IgD-negative memory B cell (primary cell): ENCODE data around the gene PARD3. TPM values are rescaled to one million over a fixed set of nuclear protein-coding genes. Genes with fewer than 3 reads are reported as not detected.
A peak's percentile ranks its signal among the peaks of the same experiment; 100 is the strongest.

ENCODE experiments used
- H3K27ac Mint-ChIP-seq, 3 donors: one replicate each; pipeline ENCODE4 v1.8.0; 2020 to 2022; ENCODE audit warnings: mild to moderate bottlenecking in 3 of 3, mixed read lengths in 3 of 3, moderate library complexity in 1 of 3
- H3K27me3 Mint-ChIP-seq: one replicate; pipeline ENCODE4 v1.8.0; 2021; ENCODE audit warnings: mixed read lengths
- H3K36me3 Mint-ChIP-seq: one replicate; pipeline ENCODE4 v1.8.0; 2020; ENCODE audit warnings: mild to moderate bottlenecking, mixed read lengths
- H3K4me1 Mint-ChIP-seq, 3 donors: one replicate each; pipeline ENCODE4 v1.8.0; 2020 to 2022; ENCODE audit warnings: mixed read lengths in 3 of 3, mild to moderate bottlenecking in 1 of 3
- H3K4me3 Mint-ChIP-seq, 4 donors: one replicate each; pipeline ENCODE4 v1.8.0; 2020 to 2022; ENCODE audit warnings: mild to moderate bottlenecking in 4 of 4, mixed read lengths in 4 of 4, moderate library complexity in 3 of 4
- H3K9me3 Mint-ChIP-seq, 3 donors: one replicate each; pipeline ENCODE4 v1.8.0; 2020 to 2021; ENCODE audit warnings: mixed read lengths in 3 of 3, mild to moderate bottlenecking in 1 of 3
- polyA plus RNA-seq: library from polyadenylated mRNA; unstranded; fragments of 300-500 nt; fragmentation: Illumina TruSeq; gene quantifications from one replicate; pipeline ENCODE4 v1.2.3, GENCODE V29; 2021

The PARD3 gene
- polyA plus RNA-seq, 1 donor from 2014 or later = not detected

DNA sequence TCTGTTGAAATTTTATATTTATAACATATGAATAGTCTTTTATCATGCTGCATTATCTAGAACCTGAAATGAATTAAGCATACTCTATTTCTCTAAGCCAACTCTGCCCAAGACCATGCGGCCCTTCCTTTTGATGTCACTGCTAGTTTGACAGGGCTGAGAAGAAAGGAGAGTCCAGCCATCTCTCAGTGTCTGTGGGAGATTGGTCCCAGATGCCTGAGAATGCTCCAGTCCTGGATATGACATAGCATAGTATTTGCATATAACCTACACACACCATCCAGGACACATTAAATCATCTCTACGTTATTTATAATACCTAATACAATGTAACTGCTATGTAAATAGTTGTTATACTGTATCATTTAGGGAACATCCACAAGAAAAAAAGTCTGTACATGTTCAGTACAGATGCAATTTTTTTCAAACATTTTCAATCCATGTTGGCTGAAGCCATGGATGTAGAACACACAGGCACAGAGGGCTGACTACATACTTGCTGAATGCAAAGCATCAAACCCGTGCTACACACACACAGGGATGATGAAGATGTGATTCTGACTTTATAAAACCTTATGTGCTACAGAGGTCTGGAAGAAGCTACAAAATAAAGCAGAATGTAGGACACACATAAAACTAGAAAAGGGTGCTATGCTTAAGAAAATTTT is 315.4 kb downstream of the PARD3 start:
- no peak overlapping the region for H3K27ac Mint-ChIP-seq
- peaks cover 1% of the 10 kb centered on the region for H3K36me3 Mint-ChIP-seq
- H3K4me1 Mint-ChIP-seq = no peaks in the 10 kb centered on the region
- no peak overlapping the region for H3K4me3 Mint-ChIP-seq
- peaks cover 0 to 4% (median 2%) of the 10 kb centered on the region in 3 donors for H3K9me3 Mint-ChIP-seq
- no peaks in the 10 kb centered on the region for H3K27me3 Mint-ChIP-seq

DNA sequence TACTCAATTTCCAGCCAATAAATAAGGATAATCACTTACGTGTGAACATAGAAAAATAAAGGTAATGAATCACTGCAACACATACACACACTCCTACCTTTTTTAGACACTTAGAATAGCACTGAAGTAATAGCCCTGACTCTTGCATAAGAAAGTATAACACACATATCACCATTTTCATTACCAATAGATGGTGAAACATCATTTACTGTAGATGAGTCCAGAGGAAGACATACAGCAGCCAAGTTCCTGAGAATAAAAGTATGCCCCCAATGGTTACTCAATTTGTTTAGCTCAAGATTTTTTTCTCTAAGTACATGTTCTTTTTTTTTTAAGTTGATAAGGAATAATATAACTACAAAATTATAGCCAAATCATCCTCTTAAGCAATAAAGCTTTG is 316.3 kb downstream of the PARD3 start:
- H3K4me1 Mint-ChIP-seq = no peaks in the 10 kb centered on the region
- H3K9me3 Mint-ChIP-seq = peaks cover 0 to 4% (median 2%) of the 10 kb centered on the region in 3 donors
- H3K27me3 Mint-ChIP-seq = no peaks in the 10 kb centered on the region
- no peak overlapping the region for H3K4me3 Mint-ChIP-seq
- H3K36me3 Mint-ChIP-seq = peaks cover 1% of the 10 kb centered on the region
- H3K27ac Mint-ChIP-seq = no peak overlapping the region

DNA sequence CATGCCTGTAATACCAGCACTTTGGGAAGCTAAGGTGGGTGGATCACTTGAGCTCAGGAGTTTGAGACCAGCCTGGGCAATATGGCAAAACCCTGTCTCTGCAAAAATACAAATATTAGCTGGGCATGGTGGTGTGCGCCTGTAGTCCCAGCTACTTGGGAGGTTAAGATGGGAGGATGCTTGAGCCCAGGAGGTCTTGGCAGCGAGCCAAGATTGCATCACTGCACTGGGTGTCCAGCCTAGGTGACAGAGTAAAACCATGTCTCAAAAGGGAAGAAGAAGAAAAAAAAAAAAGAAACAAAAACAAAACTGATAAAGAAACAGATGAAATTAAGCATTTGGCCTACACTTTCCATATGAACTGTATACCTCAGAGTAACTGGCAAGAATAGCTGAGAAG is 319.2 kb downstream of the PARD3 start:
- no peaks in the 10 kb centered on the region for H3K4me1 Mint-ChIP-seq
- peaks cover 1% of the 10 kb centered on the region for H3K36me3 Mint-ChIP-seq
- peaks cover 0 to 2% (median 0%) of the 10 kb centered on the region in 3 donors for H3K9me3 Mint-ChIP-seq
- H3K27ac Mint-ChIP-seq = no peak overlapping the region
- no peak overlapping the region for H3K4me3 Mint-ChIP-seq
- H3K27me3 Mint-ChIP-seq = no peaks in the 10 kb centered on the region

GRCh38 chr10:34494012-34494411 is 321.1 kb downstream of the PARD3 start:
- H3K27ac Mint-ChIP-seq = no peak overlapping the region
- no peak overlapping the region for H3K4me3 Mint-ChIP-seq
- H3K36me3 Mint-ChIP-seq = peaks cover 1% of the 10 kb centered on the region
- no peaks in the 10 kb centered on the region for H3K27me3 Mint-ChIP-seq
- H3K4me1 Mint-ChIP-seq = no peaks in the 10 kb centered on the region
- peaks cover 0 to 2% (median 0%) of the 10 kb centered on the region in 3 donors for H3K9me3 Mint-ChIP-seq

GRCh38 chr10:34492081-34492480 is 323.0 kb downstream of the PARD3 start:
- H3K9me3 Mint-ChIP-seq = peaks cover 0 to 2% (median 0%) of the 10 kb centered on the region in 3 donors
- no peaks in the 10 kb centered on the region for H3K27me3 Mint-ChIP-seq
- peaks cover 1% of the 10 kb centered on the region for H3K36me3 Mint-ChIP-seq
- no peaks in the 10 kb centered on the region for H3K4me1 Mint-ChIP-seq
- no peak overlapping the region for H3K27ac Mint-ChIP-seq
- no peak overlapping the region for H3K4me3 Mint-ChIP-seq

DNA sequence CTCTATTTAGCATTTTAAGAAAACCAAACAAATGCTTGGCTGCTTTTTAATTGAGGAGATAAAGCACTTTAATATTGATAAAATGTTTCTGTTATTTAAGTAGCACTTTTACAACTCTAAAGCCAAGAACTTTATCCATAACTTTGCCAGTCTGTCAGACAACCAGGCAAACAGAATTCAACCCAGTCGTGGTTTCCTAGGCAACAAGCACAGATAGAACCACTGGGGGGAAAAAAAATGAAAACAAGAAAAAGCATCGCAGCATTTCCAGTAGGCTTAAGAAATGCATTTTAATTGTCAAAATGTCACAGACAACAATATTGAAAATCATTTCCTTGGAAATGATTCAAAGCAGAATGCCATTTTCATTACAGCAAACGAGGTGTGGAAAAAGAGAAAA is 323.4 kb downstream of the PARD3 start:
- no peak overlapping the region for H3K27ac Mint-ChIP-seq
- no peaks in the 10 kb centered on the region for H3K4me1 Mint-ChIP-seq
- H3K9me3 Mint-ChIP-seq = peaks cover 0 to 2% (median 0%) of the 10 kb centered on the region in 3 donors
- H3K27me3 Mint-ChIP-seq = no peaks in the 10 kb centered on the region
- H3K36me3 Mint-ChIP-seq = peaks cover 1% of the 10 kb centered on the region
- H3K4me3 Mint-ChIP-seq = no peak overlapping the region

- H3K4me3 Mint-ChIP-seq = peak overlapping the region in 1 of 4 donors; percentile 14
- no peak overlapping the region for H3K27ac Mint-ChIP-seq
- no peaks in the 10 kb centered on the region for H3K27me3 Mint-ChIP-seq
- peaks cover 0 to 1% (median 0%) of the 10 kb centered on the region in 3 donors for H3K9me3 Mint-ChIP-seq
- H3K4me1 Mint-ChIP-seq = no peaks in the 10 kb centered on the region
- H3K36me3 Mint-ChIP-seq = no peaks in the 10 kb centered on the region
Measured at GRCh38 chr10:34489973-34490745, 324.9 kb downstream of the PARD3 start.

DNA sequence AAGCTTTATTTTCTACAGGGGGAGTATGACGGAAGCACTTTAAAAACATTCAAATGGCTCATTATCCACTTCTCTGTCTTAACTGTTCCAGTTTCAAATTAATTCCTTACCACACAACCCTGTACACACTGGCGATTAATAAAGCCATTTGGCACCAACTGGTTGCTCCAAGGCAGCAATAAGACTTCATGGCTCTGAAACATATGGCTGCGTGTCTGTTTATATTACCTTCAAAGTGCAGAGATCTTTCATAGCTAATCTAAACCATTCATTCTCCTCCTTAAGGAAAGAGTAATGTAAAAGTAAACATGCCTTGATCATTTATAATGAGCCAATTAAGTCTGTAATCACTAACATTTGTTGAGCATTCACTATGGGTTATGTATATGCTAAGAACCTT is 325.7 kb downstream of the PARD3 start:
- H3K36me3 Mint-ChIP-seq = no peaks in the 10 kb centered on the region
- H3K9me3 Mint-ChIP-seq = no peaks in the 10 kb centered on the region
- H3K4me1 Mint-ChIP-seq = no peaks in the 10 kb centered on the region
- peak overlapping the region in 1 of 3 donors; percentile 9 for H3K27ac Mint-ChIP-seq
- H3K4me3 Mint-ChIP-seq = no peak overlapping the region
- no peaks in the 10 kb centered on the region for H3K27me3 Mint-ChIP-seq

GRCh38 chr10:34488476-34489130 is 326.5 kb downstream of the PARD3 start:
- H3K4me3 Mint-ChIP-seq = no peak overlapping the region
- peak overlapping the region in 1 of 3 donors; percentile 9 for H3K27ac Mint-ChIP-seq
- H3K9me3 Mint-ChIP-seq = no peaks in the 10 kb centered on the region
- no peaks in the 10 kb centered on the region for H3K4me1 Mint-ChIP-seq
- no peaks in the 10 kb centered on the region for H3K36me3 Mint-ChIP-seq
- H3K27me3 Mint-ChIP-seq = no peaks in the 10 kb centered on the region

DNA sequence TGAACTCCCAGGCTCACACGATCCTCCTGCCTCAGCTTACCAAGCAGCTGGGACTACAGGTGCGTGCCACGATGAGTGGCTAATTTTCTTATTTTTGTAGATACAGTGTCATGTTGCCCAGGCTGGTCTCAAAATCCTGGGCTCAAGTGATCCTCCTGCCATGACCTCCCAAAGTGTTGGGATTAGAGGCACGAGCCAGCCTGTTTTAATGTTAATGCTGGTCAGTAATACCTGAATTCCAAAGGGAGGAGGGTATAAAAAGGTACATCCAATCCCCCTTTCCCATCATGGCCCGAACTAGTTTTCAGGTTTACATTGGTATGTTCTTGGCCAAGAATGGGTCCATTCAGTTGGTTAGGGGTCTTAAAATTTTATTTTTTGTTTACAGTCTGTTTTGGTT is 329.1 kb downstream of the PARD3 start:
- peaks cover 2% of the 10 kb centered on the region for H3K27me3 Mint-ChIP-seq
- no peaks in the 10 kb centered on the region for H3K4me1 Mint-ChIP-seq
- H3K9me3 Mint-ChIP-seq = no peaks in the 10 kb centered on the region
- no peaks in the 10 kb centered on the region for H3K36me3 Mint-ChIP-seq
- no peak overlapping the region for H3K4me3 Mint-ChIP-seq
- H3K27ac Mint-ChIP-seq = no peak overlapping the region

DNA sequence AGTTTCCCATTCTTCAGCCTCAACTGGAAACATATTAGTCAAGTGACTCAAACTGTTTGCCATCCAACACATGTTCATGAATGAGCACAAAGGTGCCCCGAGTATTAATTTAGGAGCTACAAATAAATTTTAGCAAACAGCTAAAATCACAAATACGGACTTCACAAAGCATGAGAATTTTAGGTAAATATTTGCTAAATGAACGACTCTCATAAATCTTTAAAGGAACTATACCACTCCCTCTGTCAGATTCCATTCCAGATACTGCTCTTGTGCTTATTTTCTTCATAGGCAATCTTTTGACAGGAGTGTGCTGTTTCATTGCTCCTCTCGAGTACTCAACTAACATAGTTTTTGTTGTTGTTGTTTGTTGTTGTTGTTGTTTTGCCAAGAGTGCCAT is 330.9 kb downstream of the PARD3 start:
- Mint-ChIP-seq H3K4me1 (no peaks in the 10 kb centered on the region), H3K9me3 (no peaks in the 10 kb centered on the region), H3K4me3 (no peak overlapping the region), H3K27me3 (peaks cover 2% of the 10 kb centered on the region), H3K27ac (no peak overlapping the region), H3K36me3 (no peaks in the 10 kb centered on the region)

DNA sequence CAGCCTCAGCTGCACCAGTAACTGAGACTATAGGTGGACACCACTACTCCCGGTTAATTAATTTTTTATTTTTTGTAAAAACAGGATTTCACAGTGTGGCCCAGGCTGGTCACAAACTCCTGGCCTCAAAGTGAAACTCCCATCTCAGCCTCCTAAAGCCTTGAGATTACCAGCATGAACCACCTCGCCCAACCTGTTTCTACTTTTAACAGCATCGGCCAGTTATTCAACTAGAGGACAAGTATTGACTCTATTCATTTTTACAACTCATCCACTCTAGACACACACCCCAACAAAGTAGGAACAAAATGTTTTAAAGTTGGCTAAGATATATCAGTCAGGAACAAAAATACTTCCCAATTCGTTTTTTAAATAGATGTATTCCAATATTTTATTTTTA is 334.8 kb downstream of the PARD3 start:
- H3K4me1 Mint-ChIP-seq = no peaks in the 10 kb centered on the region
- no peak overlapping the region for H3K4me3 Mint-ChIP-seq
- H3K27ac Mint-ChIP-seq = no peak overlapping the region
- H3K36me3 Mint-ChIP-seq = no peaks in the 10 kb centered on the region
- H3K9me3 Mint-ChIP-seq = no peaks in the 10 kb centered on the region
- H3K27me3 Mint-ChIP-seq = peaks cover 2% of the 10 kb centered on the region

- Mint-ChIP-seq H3K4me1 (no peaks in the 10 kb centered on the region), H3K9me3 (no peaks in the 10 kb centered on the region), H3K27me3 (peaks cover 2% of the 10 kb centered on the region), H3K4me3 (no peak overlapping the region), H3K36me3 (no peaks in the 10 kb centered on the region), H3K27ac (no peak overlapping the region)
Measured at GRCh38 chr10:34479520-34480179, 335.4 kb downstream of the PARD3 start.

- Mint-ChIP-seq H3K27me3 (no peaks in the 10 kb centered on the region), H3K4me1 (no peaks in the 10 kb centered on the region), H3K4me3 (no peak overlapping the region), H3K27ac (no peak overlapping the region), H3K36me3 (no peaks in the 10 kb centered on the region), H3K9me3 (no peaks in the 10 kb centered on the region)
Measured at GRCh38 chr10:34477249-34477648, 337.8 kb downstream of the PARD3 start.

- H3K36me3 Mint-ChIP-seq = no peaks in the 10 kb centered on the region
- H3K4me3 Mint-ChIP-seq = no peak overlapping the region
- H3K9me3 Mint-ChIP-seq = no peaks in the 10 kb centered on the region
- H3K27me3 Mint-ChIP-seq = no peaks in the 10 kb centered on the region
- H3K4me1 Mint-ChIP-seq = no peaks in the 10 kb centered on the region
- H3K27ac Mint-ChIP-seq = no peak overlapping the region
Measured at GRCh38 chr10:34476608-34477007, 338.5 kb downstream of the PARD3 start.
